ENCODE results near the gene COP1.

The COP1 gene

GRCh38 chr1:176196728-176197127 is 10.4 kb downstream of the COP1 start:
- no peak overlapping the region for H3K27ac ChIP-seq (ENCODE audit: low read length)
- peaks cover 7 to 8% of the 10 kb centered on the region in 2 donors for H3K4me1 ChIP-seq (ENCODE audit: control insufficient read depth in 1 of 2, insufficient read depth in 2 of 2, low read length in 2 of 2)
- no peak overlapping the region for H3K4me3 ChIP-seq (ENCODE audit: low read depth in 1 of 2, low read length in 2 of 2)
- H3K27me3 ChIP-seq (ENCODE audit: low read depth, low read length), result no peaks in the 10 kb centered on the region
- no peaks in the 10 kb centered on the region for H3K9me3 ChIP-seq (ENCODE audit: control insufficient read depth in 1 of 2, low read length in 2 of 2)
- no peaks in the 10 kb centered on the region for H3K36me3 ChIP-seq (ENCODE audit: control insufficient read depth in 1 of 2, insufficient read depth in 2 of 2, low read length in 2 of 2)

- H3K27ac ChIP-seq (ENCODE audit: low read length), result no peak overlapping the region
- H3K4me3 ChIP-seq (ENCODE audit: low read depth in 1 of 2, low read length in 2 of 2), result no peak overlapping the region
- peaks cover 7 to 8% of the 10 kb centered on the region in 2 donors for H3K4me1 ChIP-seq (ENCODE audit: control insufficient read depth in 1 of 2, insufficient read depth in 2 of 2, low read length in 2 of 2)
- H3K9me3 ChIP-seq (ENCODE audit: control insufficient read depth in 1 of 2, low read length in 2 of 2), result no peaks in the 10 kb centered on the region
- no peaks in the 10 kb centered on the region for H3K36me3 ChIP-seq (ENCODE audit: control insufficient read depth in 1 of 2, insufficient read depth in 2 of 2, low read length in 2 of 2)
- no peaks in the 10 kb centered on the region for H3K27me3 ChIP-seq (ENCODE audit: low read depth, low read length)
These were observed 11.5 kb downstream of the COP1 start for GRCh38 chr1:176195547-176195946.

- Histone ChIP-seq H3K27ac (ENCODE audit: low read length) (no peak overlapping the region), H3K36me3 (ENCODE audit: control insufficient read depth in 1 of 2, insufficient read depth in 2 of 2, low read length in 2 of 2) (no peaks in the 10 kb centered on the region), H3K9me3 (ENCODE audit: control insufficient read depth in 1 of 2, low read length in 2 of 2) (no peaks in the 10 kb centered on the region), H3K4me1 (ENCODE audit: control insufficient read depth in 1 of 2, insufficient read depth in 2 of 2, low read length in 2 of 2) (no peaks in the 10 kb centered on the region), H3K4me3 (ENCODE audit: low read depth in 1 of 2, low read length in 2 of 2) (no peak overlapping the region), H3K27me3 (ENCODE audit: low read depth, low read length) (no peaks in the 10 kb centered on the region)
These were observed 13.4 kb downstream of the COP1 start for GRCh38 chr1:176193663-176194062.

GRCh38 chr1:176193023-176193422 is 14.1 kb downstream of the COP1 start:
- Histone ChIP-seq H3K4me1 (ENCODE audit: control insufficient read depth in 1 of 2, insufficient read depth in 2 of 2, low read length in 2 of 2) (no peaks in the 10 kb centered on the region), H3K27me3 (ENCODE audit: low read depth, low read length) (no peaks in the 10 kb centered on the region), H3K4me3 (ENCODE audit: low read depth in 1 of 2, low read length in 2 of 2) (no peak overlapping the region), H3K27ac (ENCODE audit: low read length) (no peak overlapping the region), H3K36me3 (ENCODE audit: control insufficient read depth in 1 of 2, insufficient read depth in 2 of 2, low read length in 2 of 2) (no peaks in the 10 kb centered on the region), H3K9me3 (ENCODE audit: control insufficient read depth in 1 of 2, low read length in 2 of 2) (no peaks in the 10 kb centered on the region)

- H3K4me3 ChIP-seq (ENCODE audit: low read depth in 1 of 2, low read length in 2 of 2), result no peak overlapping the region
- H3K4me1 ChIP-seq (ENCODE audit: control insufficient read depth in 1 of 2, insufficient read depth in 2 of 2, low read length in 2 of 2), result no peaks in the 10 kb centered on the region
- no peaks in the 10 kb centered on the region for H3K9me3 ChIP-seq (ENCODE audit: control insufficient read depth in 1 of 2, low read length in 2 of 2)
- no peaks in the 10 kb centered on the region for H3K27me3 ChIP-seq (ENCODE audit: low read depth, low read length)
- H3K36me3 ChIP-seq (ENCODE audit: control insufficient read depth in 1 of 2, insufficient read depth in 2 of 2, low read length in 2 of 2), result no peaks in the 10 kb centered on the region
- H3K27ac ChIP-seq (ENCODE audit: low read length), result no peak overlapping the region
These were observed 18.5 kb downstream of the COP1 start for GRCh38 chr1:176188604-176189003.

GRCh38 chr1:176187001-176187400 is 20.1 kb downstream of the COP1 start:
- no peak overlapping the region for H3K27ac ChIP-seq (ENCODE audit: low read length)
- no peaks in the 10 kb centered on the region for H3K9me3 ChIP-seq (ENCODE audit: control insufficient read depth in 1 of 2, low read length in 2 of 2)
- H3K27me3 ChIP-seq (ENCODE audit: low read depth, low read length), result no peaks in the 10 kb centered on the region
- H3K4me3 ChIP-seq (ENCODE audit: low read depth in 1 of 2, low read length in 2 of 2), result no peak overlapping the region
- H3K36me3 ChIP-seq (ENCODE audit: control insufficient read depth in 1 of 2, insufficient read depth in 2 of 2, low read length in 2 of 2), result peaks cover 0 to 3% of the 10 kb centered on the region in 2 donors
- no peaks in the 10 kb centered on the region for H3K4me1 ChIP-seq (ENCODE audit: control insufficient read depth in 1 of 2, insufficient read depth in 2 of 2, low read length in 2 of 2)

- no peaks in the 10 kb centered on the region for H3K9me3 ChIP-seq (ENCODE audit: control insufficient read depth in 1 of 2, low read length in 2 of 2)
- no peaks in the 10 kb centered on the region for H3K4me1 ChIP-seq (ENCODE audit: control insufficient read depth in 1 of 2, insufficient read depth in 2 of 2, low read length in 2 of 2)
- peaks cover 0 to 3% of the 10 kb centered on the region in 2 donors for H3K36me3 ChIP-seq (ENCODE audit: control insufficient read depth in 1 of 2, insufficient read depth in 2 of 2, low read length in 2 of 2)
- H3K27me3 ChIP-seq (ENCODE audit: low read depth, low read length), result no peaks in the 10 kb centered on the region
- H3K27ac ChIP-seq (ENCODE audit: low read length), result no peak overlapping the region
- H3K4me3 ChIP-seq (ENCODE audit: low read depth in 1 of 2, low read length in 2 of 2), result no peak overlapping the region
These were observed 23.5 kb downstream of the COP1 start for GRCh38 chr1:176183618-176184017.

GRCh38 chr1:176178316-176178715 is 28.8 kb downstream of the COP1 start:
- Histone ChIP-seq H3K4me1 (ENCODE audit: control insufficient read depth in 1 of 2, insufficient read depth in 2 of 2, low read length in 2 of 2) (peaks cover 0 to 3% of the 10 kb centered on the region in 2 donors), H3K9me3 (ENCODE audit: control insufficient read depth in 1 of 2, low read length in 2 of 2) (no peaks in the 10 kb centered on the region), H3K4me3 (ENCODE audit: low read depth in 1 of 2, low read length in 2 of 2) (no peak overlapping the region), H3K36me3 (ENCODE audit: control insufficient read depth in 1 of 2, insufficient read depth in 2 of 2, low read length in 2 of 2) (peaks cover 10% of the 10 kb centered on the region in 2 donors), H3K27ac (ENCODE audit: low read length) (no peak overlapping the region), H3K27me3 (ENCODE audit: low read depth, low read length) (no peaks in the 10 kb centered on the region)

GRCh38 chr1:176177764-176178163 is 29.3 kb downstream of the COP1 start:
- Histone ChIP-seq H3K27ac (ENCODE audit: low read length) (no peak overlapping the region), H3K36me3 (ENCODE audit: control insufficient read depth in 1 of 2, insufficient read depth in 2 of 2, low read length in 2 of 2) (peaks cover 8 to 11% of the 10 kb centered on the region in 2 donors), H3K9me3 (ENCODE audit: control insufficient read depth in 1 of 2, low read length in 2 of 2) (no peaks in the 10 kb centered on the region), H3K4me1 (ENCODE audit: control insufficient read depth in 1 of 2, insufficient read depth in 2 of 2, low read length in 2 of 2) (peaks cover 0 to 3% of the 10 kb centered on the region in 2 donors), H3K27me3 (ENCODE audit: low read depth, low read length) (no peaks in the 10 kb centered on the region), H3K4me3 (ENCODE audit: low read depth in 1 of 2, low read length in 2 of 2) (no peak overlapping the region)

- Histone ChIP-seq H3K4me1 (ENCODE audit: control insufficient read depth in 1 of 2, insufficient read depth in 2 of 2, low read length in 2 of 2) (peaks cover 0 to 3% of the 10 kb centered on the region in 2 donors), H3K27me3 (ENCODE audit: low read depth, low read length) (no peaks in the 10 kb centered on the region), H3K36me3 (ENCODE audit: control insufficient read depth in 1 of 2, insufficient read depth in 2 of 2, low read length in 2 of 2) (peaks cover 10 to 29% of the 10 kb centered on the region in 2 donors), H3K9me3 (ENCODE audit: control insufficient read depth in 1 of 2, low read length in 2 of 2) (no peaks in the 10 kb centered on the region), H3K4me3 (ENCODE audit: low read depth in 1 of 2, low read length in 2 of 2) (no peak overlapping the region), H3K27ac (ENCODE audit: low read length) (no peak overlapping the region)
These were observed 33.0 kb downstream of the COP1 start for GRCh38 chr1:176174108-176174507.

- Histone ChIP-seq H3K27ac (ENCODE audit: low read length) (no peak overlapping the region), H3K27me3 (ENCODE audit: low read depth, low read length) (no peaks in the 10 kb centered on the region), H3K4me1 (ENCODE audit: control insufficient read depth in 1 of 2, insufficient read depth in 2 of 2, low read length in 2 of 2) (no peaks in the 10 kb centered on the region), H3K36me3 (ENCODE audit: control insufficient read depth in 1 of 2, insufficient read depth in 2 of 2, low read length in 2 of 2) (peaks cover 10 to 29% of the 10 kb centered on the region in 2 donors), H3K4me3 (ENCODE audit: low read depth in 1 of 2, low read length in 2 of 2) (no peak overlapping the region), H3K9me3 (ENCODE audit: control insufficient read depth in 1 of 2, low read length in 2 of 2) (no peaks in the 10 kb centered on the region)
These were observed 34.9 kb downstream of the COP1 start for GRCh38 chr1:176172215-176172614.

GRCh38 chr1:176167210-176167609 is 39.9 kb downstream of the COP1 start:
- H3K4me1 ChIP-seq (ENCODE audit: control insufficient read depth in 1 of 2, insufficient read depth in 2 of 2, low read length in 2 of 2), result no peaks in the 10 kb centered on the region
- H3K9me3 ChIP-seq (ENCODE audit: control insufficient read depth in 1 of 2, low read length in 2 of 2), result no peaks in the 10 kb centered on the region
- no peaks in the 10 kb centered on the region for H3K27me3 ChIP-seq (ENCODE audit: low read depth, low read length)
- H3K4me3 ChIP-seq (ENCODE audit: low read depth in 1 of 2, low read length in 2 of 2), result no peak overlapping the region
- peaks cover 4 to 18% of the 10 kb centered on the region in 2 donors for H3K36me3 ChIP-seq (ENCODE audit: control insufficient read depth in 1 of 2, insufficient read depth in 2 of 2, low read length in 2 of 2)
- H3K27ac ChIP-seq (ENCODE audit: low read length), result no peak overlapping the region

Measured in muscle layer of duodenum (tissue), 2 donors.